Cardiac septum (tissue), 1 donor: Measurements from ENCODE around the gene PLCB2. TPM values are rescaled to one million over a fixed set of nuclear protein-coding genes. Genes with fewer than 3 reads are reported as not detected.

Experiments
- DNase-seq: peaks from one replicate; pipeline ENCODE4 v3.0.0-alpha.2; 2020; ENCODE audit warnings: low spot score
- intact Hi-C: fragments of 100-400 bp; cut with DNase I; formaldehyde crosslinking; loops from one replicate; pipeline ENCODE4 v1.14.0; 2022
- total RNA-seq: library from RNA; stranded (reverse); fragmentation: NEBNext Ultra II Directional; extraction: Animal tissue kit (Norgen Biotek cat#: 25700); gene quantifications from one replicate; pipeline ENCODE4 v1.2.1, GENCODE V29; 2021
- donor health status: DM: no; HTN: no; CAD: no.

The PLCB2 gene
- total RNA-seq, 1 donor from 2014 or later, result 4.6 TPM

GRCh38 chr15:40279437-40280141 is 28.1 kb downstream of the PLCB2 start:
- peak; percentile 89 for DNase-seq
- intact Hi-C loops, result loop anchor here (1.0 to 5.0 kb wide), 3 partner anchors 31 to 143 kb away; partner anchors contain the start of gene DISP2

- DNase-seq, result no peak
- intact Hi-C loops, result no loop called here
Observed at GRCh38 chr15:40278026-40278425, 29.7 kb downstream of the PLCB2 start.

- intact Hi-C loops, result no loop called here
- DNase-seq, result no peak
Observed at GRCh38 chr15:40277471-40277870, 30.3 kb downstream of the PLCB2 start.

- intact Hi-C loops, result no loop called here
- no peak for DNase-seq
Observed at GRCh38 chr15:40276927-40277326, 30.8 kb downstream of the PLCB2 start.

- intact Hi-C loops, result loop anchor here (2.0 kb wide), 1 partner anchor 59 kb away; no protein-coding TSS in a partner anchor
- DNase-seq, result no peak
Observed at GRCh38 chr15:40275954-40276353, 31.8 kb downstream of the PLCB2 start.

- intact Hi-C loops, result loop anchor here (2.0 kb wide), 1 partner anchor 59 kb away; no protein-coding TSS in a partner anchor
- DNase-seq, result no peak
Observed at GRCh38 chr15:40275523-40275922, 32.2 kb downstream of the PLCB2 start.

GRCh38 chr15:40274350-40275274 is 33.1 kb downstream of the PLCB2 start:
- intact Hi-C loops, result loop anchor here (1.0 to 2.0 kb wide), 2 partner anchors 58 to 230 kb away; no protein-coding TSS in a partner anchor
- DNase-seq, result peak; percentile 91

GRCh38 chr15:40273428-40273827 is 34.3 kb downstream of the PLCB2 start:
- intact Hi-C loops, result no loop called here
- no peak for DNase-seq

- intact Hi-C loops, result no loop called here
Observed at GRCh38 chr15:40272485-40273056, 35.2 kb downstream of the PLCB2 start.

GRCh38 chr15:40271685-40272484 is 35.9 kb downstream of the PLCB2 start:
- DNase-seq, result no peak
- intact Hi-C loops, result no loop called here

More at GRCh38 chr15:40272485-40273056, 35.2 kb downstream of the PLCB2 start:
- DNase-seq, result no peak

GRCh38 chr15:40270246-40270995 is 37.3 kb downstream of the PLCB2 start:
- intact Hi-C loops, result no loop called here
- DNase-seq, result no peak

- DNase-seq, result no peak
- intact Hi-C loops, result no loop called here
Observed at GRCh38 chr15:40269604-40270003, 38.1 kb downstream of the PLCB2 start.

GRCh38 chr15:40267670-40268069 is 40.1 kb downstream of the PLCB2 start:
- intact Hi-C loops, result no loop called here
- DNase-seq, result no peak

GRCh38 chr15:40266828-40267304 is 40.9 kb downstream of the PLCB2 start:
- intact Hi-C loops, result no loop called here
- DNase-seq, result no peak

- intact Hi-C loops, result no loop called here
- no peak for DNase-seq
Observed at GRCh38 chr15:40265875-40266274, 41.9 kb downstream of the PLCB2 start.

- intact Hi-C loops, result no loop called here
- no peak for DNase-seq
Observed at GRCh38 chr15:40265355-40265754, 42.4 kb downstream of the PLCB2 start.

GRCh38 chr15:40264321-40265153 is 43.2 kb downstream of the PLCB2 start:
- intact Hi-C loops, result no loop called here
- DNase-seq, result no peak
